Right kidney (tissue), 1 donor: ENCODE data around the gene HDAC4.

Source experiments
- DNase-seq: peaks from one replicate; pipeline ENCODE4 v3.0.0-alpha.2; 2016

HDAC4 gene

DNA sequence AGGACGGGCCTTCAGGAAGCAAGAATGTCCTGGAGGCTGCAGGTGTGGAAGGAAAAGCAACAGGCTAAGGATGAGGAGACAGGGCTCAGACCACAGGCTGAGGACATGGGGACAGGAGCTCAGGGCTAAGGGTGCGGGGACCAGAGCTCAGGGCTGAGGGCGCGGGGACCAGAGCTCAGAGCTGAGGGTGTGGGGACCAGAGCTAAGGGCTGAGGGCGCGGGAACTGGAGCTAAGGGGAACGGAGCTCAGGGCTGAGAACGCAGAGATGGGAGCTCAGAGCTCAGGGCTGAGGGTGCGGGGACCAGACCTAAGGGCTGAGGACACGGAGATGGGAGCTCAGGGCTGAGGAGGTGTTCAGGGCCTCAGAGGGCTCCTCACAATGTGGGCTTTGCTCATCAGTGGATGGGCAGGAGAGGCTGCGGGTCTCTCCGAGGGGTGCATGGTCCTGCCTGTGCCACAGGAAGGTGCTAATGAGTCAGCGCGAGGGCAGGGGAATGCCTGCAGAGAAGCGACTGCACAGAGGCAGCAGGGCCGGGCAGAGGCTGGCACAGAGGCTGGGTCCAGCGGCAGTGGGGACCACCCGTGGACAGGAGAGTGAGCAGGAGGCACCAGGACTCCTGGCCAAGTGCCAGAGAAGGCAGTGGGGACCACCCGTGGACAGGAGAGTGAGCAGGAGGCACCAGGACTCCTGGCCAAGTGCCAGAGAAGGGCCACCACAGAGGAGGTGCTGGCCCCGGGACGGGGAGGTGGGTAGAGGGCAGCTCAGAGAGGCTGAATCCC is 281.3 kb downstream of the HDAC4 start:
- no peak for DNase-seq

DNA sequence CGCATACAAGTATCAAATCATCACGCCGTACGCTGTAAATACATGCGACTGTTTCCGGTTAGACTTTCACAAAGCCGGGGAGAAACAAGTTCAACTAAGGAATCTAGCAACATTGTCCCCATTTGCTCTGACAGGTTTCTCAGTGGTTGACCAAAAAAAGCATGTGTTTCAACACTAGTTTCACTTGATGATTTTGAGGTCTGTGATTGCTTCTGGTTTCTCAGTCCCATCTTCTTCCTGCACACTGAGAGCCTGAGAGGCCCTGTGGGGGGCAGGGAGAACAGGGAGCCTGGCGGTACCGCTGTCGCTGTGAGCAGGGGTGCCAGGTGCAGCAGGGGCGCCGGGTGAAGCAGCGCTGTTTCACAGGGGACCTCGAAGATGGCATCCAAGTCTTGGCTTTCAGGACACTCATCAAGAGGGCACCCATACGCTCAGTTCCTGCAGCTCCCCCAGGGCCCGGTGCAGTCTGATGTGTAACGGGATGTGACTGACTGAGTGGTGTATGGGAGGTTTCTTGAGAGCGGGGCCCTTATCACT is 282.1 kb downstream of the HDAC4 start:
- no peak for DNase-seq

DNA sequence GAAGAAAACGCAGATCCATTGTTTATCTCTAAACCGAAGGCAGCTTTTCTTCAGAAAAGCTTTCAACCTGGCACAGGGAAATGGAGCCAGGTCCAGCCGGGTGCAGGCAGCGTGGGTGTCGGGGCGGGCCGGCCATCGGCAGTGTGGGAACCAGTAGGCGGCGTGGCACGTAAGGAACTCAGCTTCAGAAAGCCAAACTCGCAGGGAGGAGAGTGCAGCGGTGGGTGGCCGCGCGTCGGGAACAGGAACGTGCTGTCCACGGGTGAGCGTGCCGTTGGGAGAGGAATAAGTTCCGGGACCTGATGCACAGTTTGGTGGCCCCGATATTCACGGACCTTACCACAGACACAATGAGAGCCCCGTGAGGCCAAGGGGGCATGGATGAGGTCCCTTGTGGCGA is 282.6 kb downstream of the HDAC4 start:
- no peak for DNase-seq

DNA sequence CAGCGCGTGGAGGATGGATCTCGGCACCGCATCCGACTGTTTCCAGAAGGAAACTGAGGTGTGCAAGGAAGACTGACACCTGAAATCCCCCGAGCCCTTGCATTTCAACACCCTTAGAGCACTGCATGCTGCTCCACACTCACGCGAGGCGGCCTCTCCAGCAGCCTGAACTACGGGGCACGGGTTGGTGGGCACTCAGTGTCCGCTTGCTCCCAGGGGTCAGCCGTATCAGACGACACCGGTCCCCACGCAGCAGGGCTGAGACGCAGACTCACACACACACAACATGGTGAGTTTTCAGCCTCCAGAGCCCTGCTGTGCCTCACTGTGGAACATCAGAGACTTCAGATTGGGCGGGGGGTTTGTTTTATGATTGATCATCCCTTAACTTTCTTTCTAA is 283.0 kb downstream of the HDAC4 start:
- no peak for DNase-seq

DNA sequence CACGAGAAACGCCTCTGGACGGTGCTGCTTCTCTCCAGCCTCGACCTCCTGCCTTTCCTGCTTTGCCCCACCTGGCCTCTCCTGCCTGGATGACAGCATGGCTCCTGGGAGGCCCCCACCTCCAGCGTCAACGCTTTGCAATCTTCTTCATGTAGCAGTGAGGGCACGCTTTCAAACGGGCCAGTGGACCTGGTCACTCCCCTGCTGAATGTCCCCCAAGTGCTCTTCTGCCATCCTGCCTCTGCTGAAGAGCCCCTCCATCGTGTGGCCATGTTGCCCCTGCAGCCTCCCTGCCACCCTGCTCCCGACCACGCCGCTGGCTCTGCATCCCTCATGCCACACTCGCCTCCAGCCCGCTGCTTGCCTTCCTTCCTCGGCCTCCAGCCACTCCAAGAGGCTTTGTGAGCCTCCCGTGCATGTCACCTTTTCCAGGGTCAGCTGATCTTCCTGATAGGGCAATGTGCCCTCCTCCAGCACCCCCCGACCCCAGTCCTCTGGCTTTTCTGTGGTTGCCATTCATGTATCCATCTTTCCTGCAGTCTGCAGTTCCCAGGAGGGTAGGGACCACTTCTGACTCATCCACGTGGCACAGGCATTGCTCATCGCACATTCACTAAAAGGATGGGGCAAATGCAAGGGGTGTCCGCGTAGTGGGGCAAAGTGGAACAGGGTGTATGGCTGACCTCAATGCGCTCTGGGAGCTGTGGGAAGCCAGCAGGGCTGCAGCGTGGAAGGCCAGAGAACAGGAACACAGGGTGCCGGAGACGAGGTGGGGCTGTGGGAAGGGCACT is 284.2 kb downstream of the HDAC4 start:
- no peak for DNase-seq

DNA sequence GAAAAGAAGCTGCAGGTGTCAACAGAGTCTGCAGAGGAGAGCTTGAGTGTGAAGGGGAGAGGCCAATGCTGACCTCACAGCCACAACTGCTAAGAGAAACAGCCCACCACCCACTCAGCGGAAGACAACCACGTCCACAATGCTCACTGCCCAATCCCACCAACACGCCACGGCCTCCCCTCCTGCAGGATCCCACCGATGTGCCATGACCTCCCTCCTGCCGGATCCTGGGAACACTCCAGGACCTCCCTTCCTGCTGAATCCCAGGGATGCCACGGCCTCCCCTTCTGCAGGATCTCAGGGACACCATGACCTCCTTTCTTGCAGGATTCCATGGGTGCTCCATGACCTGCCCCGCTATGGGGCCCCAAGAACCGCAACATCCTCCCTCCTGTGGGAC is 285.2 kb downstream of the HDAC4 start:
- no peak for DNase-seq

DNA sequence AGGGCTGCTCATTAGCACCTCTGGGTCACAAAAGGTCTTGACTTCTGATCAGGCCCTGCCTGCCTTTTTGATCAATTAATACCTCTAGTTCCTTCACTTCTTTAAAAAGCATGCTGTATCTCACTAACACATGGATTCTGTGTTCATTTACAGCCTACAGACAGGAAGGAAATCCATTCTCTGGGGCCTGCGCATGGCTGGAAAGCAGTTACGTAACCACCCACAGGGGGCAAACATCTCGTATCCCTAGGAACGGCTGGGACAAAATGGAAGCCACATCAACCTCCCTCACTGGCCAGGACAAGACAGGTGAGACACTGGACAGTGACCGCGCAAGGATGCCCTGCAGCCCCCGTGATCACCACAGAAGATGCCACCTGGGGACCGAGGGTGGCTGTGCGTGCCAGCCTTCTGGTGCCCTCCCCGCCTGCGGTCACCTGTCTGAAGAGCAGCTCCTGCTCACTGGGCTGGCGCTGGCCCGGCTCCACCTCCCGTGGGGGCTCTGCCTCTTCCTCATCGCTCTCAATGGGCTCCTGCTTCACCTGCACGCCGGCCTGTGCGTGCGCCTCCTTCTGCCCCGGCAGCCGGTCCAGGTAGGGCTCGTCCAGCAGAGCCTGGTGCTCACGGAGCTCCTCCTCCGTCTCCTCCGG is 286.1 kb downstream of the HDAC4 start:
- no peak for DNase-seq

DNA sequence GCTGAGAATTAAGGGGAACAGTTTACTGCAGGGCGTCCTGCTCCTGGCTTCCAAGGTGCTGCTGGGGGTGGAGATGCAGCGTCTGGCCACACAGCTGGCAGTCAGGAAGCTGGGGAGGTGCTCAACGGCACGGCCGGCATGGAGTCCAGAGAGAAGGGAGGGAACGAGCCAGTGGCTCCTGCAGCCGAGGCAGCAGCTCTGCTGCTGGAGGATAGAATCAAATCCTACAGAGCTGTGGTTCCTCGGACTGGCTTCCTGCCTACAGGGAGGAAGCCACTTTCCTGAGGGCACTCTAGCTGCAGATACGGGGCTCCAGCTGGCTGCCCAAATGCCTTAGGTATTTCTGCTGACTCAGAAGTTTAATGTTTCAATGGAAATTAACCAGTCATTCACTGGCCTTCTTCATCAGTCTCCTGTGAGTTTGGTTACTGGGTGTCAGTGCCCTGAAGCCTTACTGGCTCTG is 286.7 kb downstream of the HDAC4 start:
- no peak for DNase-seq

DNA sequence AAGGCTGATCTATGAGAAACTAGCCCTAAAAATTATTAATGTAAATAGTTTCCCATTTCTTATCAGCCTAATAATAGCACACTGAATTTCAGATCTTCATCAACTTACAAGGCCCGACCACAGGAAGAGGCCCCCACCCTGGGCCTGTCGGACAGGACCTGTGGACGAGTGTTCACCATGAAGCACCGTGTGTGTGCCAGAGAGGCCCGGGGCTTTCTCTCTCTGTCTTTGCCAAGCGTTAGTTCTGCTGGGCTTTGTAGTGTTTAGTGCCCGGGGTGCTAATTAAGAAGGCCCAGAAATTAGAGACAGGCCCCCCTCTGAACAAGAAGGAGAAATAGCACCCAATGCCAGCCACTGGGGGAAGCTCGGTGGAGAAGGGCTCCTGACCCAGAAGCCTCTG is 287.2 kb downstream of the HDAC4 start:
- DNase-seq = no peak

DNA sequence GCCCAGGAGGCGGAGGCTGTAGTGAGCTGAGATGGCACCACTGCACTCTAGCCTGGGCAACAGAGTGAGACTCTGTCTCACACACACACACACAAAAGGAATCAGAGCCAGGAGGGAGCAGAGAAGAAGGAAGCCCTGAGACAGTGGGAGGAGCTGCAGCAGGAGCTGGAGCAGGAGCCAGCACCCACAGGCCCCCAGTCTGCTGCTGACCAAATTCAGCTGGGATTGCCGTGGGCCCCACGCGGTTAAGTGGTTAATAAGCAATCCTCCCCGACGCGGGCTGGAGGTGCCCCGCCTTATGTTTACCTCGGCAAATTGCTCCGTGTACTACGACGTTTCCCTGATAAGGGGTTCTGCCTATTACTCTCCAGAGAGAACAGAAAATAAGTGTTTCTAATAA is 287.6 kb downstream of the HDAC4 start:
- no peak for DNase-seq

DNA sequence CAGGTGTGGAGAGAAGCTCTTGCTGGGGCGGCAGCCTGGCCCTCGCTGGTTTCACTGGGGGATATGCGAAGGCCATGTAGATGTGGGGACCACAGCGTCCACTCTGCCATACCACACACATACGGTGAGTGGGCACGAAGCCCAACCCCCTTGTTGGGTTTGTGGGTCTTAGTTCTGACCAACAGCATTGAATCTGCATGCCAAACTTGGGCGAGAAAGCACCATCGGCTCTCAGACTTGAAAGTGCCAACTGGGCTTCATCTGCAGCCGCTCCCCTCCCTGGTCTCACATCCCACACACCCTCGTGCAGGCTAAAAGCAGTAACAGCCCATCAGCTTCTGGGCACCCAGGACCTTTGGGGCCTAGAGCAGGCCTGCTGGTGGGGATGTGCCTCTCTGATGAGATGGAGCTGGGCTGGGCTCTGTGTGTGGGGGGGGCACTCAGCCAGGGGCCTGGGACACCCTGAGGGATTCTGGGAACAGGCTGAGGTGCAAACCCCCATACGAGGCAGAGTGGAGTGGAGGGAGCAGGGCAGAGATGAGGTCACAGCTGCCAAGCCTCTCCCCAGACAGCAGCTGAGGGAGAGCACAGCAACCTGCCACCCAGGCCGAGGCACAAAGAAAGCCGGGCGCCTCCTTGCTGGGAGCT is 288.6 kb downstream of the HDAC4 start:
- no peak for DNase-seq

DNA sequence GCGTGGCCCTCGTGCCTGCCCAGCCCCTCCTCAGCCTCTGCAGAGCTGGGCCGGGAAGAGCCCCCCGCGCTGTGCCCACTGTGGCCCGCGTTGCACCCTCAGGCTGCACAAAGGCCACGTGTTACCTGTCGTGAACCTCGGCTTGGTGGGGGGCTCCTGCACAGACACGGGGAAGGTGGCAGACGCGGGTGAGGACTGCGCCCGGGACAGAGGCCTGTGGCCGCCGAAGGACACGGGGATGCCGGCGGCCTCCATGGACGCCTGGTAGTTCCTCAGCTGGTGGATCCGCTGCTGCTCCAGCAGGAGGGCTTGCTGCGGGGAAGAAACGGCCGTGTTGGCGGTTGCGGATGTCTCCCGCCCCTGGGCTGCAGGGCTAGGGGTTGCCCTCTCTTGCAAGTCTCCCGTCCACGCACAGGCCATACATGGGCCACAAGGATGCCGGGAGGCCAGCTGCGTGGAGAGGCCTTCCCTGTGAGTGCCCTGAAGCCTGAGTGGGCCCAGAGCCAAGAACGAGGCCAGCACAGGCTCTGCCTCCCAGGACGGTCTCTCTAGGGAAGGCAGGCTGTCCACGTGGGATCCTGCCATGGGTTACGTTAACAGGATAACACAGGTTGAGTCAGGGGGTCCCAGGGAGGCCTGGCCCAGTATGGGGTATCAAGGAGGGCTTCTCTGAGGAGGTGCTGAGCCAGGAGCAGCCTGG is 289.3 kb downstream of the HDAC4 start:
- no peak for DNase-seq

DNA sequence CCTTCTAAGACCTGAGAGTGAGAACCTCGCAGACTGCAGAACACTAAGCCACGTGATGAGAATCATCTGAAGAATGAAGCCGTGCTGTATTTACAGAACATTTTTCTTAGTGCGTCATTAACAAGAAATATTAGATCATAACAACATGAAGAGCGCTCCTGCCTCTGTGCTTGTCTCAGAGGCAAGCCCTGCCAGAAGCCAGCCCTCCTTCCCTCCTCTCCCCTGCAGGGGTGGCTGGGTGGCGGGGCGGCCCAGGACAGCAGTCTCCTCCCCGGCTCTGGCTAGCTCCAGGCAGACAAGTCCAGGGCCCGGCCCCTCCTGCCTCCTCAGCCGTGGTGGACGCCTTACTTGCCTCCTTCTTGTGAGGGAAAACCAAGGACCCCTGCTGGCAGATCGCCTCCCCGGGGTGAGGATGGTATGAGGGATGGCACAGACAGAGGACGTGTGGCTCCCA is 290.2 kb downstream of the HDAC4 start:
- no peak for DNase-seq

DNA sequence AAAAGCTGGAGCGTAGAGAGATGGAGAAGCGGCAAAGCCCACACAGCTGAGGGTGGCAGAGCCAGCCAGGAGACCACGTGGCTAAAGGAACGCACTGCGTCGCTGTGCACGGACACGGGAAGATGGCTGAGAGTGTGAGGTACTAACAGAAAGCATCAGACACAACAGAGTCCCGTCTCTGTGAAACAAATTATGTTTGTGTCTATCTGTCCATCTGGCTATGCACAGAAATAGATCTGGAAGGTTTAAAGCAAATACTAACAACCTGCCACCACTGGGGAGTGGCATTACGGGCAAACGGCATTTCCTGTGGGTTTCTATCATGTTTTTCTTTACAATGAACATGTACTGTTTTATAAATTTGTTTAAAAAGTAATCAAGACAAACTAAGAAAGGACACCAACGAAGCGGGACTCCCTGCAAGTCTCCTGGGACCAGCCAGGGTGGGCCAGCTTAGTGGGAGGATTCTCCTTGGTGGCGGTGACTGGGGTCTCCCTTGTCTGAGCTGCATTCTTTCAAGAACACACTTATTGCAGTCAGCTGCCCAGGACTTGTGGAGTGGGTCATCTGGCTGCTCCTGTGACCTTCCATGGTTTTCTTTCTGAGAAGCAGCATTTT is 290.8 kb downstream of the HDAC4 start:
- DNase-seq = no peak

DNA sequence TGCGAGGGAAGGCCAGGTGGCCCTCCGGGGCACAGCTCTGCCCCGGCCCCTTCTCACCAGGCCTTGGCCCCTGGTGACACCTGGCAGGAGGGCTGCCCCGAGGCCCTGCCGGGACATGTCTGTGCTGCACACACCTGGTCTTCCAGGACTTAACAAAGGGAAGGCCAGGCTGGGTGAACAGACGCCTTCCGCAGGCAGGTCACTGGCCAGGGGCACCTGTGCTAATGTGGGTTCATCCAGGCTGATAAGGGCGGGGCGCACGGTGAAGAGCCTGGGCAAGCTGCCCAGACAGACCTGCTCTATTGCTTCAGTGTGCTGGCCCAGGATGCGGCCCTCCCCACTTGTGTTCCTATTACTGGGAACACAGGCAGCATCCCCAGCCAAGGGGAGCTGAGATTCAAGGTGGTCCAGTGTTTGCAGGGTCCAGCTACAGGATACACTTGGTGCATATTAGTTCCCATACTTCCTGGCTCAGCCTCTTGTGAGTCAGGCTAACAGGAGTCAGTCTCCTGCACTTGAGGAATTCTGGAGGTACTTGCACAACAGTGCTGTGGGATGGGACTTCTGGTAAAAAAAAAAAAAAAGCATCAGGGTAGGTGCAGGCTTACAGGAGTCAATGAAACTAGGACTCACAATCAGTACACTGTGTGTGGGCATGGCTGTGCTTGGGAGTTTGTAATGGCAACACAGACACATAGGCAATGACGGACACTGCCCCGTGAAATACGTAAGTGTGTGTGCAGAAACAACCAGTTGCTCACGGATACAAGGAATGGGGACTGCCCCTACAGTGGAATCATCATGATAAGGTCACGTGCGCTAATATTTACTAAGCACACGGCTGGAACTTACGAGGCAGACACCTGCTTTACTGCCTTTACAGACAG is 291.5 kb downstream of the HDAC4 start:
- no peak for DNase-seq

DNA sequence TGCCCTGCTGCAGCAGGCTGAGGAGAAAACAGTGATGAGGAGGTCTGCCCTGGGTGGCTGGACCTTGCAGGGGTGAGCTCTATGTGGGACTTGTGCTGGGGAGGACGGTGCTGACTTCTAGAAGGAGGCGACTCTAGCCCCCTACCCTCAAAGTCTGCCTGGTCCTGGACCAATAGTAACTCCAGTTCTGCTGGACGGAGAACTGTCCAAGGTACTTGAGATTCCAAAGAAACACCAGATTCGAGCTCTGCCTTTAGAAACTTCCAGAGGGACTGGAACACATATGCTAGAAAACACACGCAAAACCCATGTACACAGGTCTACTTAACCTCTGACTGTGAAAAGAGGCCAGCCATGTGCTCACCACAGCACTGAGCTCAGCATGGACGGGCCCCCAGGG is 292.4 kb downstream of the HDAC4 start:
- no peak for DNase-seq

DNA sequence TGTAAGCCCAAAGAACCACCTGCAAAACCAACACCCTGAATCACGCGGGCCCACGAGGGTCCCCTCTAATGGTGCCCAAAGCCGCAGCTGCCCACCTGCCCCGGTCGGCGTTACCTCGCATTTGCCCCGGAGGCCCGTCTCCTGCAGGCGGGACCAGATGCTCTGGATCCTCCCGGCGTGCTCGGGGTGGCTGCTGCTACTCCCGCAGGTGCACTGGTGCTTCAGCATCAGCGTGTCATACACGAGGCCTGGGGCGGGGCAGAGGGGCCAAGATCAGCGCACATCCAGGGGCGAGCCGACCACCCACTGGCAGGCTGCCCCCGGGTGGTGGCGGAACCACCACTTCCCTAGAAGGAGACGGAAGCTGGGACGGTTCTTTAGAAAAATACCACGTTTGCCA is 292.9 kb downstream of the HDAC4 start:
- no peak for DNase-seq

DNA sequence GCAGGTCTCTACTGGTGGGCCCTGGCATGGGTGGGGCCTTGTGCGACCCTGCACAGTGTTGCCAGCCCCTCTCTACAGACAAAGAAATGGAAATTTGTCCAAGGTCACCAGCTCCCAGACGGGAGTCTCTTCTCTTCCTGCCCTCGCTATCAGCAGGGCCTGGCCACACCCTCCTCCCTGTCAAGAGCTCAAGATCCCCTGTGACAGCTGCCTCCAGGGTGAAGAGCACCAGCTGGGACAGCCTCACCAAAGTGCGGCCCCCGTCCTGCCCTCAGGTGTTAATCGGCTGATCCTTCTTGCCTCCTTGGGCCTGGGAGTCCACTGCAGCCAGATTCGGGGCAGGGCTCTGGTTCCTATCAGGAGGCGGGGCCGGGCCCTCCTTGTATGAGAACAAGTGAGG is 293.9 kb downstream of the HDAC4 start:
- no peak for DNase-seq

DNA sequence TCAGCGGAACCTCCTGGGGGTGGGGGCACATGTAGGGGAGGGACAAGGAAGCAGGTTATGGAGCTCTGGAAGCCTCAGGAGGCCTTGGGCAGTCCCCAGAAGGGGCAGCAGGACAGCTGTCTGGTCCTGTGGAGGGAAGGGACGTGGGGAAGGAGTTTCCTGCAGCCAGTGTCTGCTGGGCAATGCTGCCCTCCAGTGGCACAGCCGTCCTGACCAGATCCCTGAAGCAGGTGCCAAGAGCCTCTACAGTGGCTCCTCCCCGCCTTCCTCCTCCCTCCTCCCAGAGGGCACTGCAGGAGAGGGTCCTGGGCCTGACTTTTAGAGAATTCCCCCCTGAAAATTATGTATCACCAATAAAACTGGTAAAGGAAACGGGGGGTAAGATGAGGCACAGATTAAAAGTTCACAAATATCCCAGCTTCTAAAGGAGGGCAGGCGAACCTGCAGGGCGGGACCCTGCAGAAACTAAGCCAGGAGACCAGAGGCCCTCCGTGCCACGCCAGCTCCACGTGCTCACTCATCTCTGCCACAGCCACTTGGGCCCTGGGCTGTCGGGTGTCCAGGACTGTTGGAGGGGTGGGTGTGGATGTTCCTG is 294.4 kb downstream of the HDAC4 start:
- DNase-seq = no peak

DNA sequence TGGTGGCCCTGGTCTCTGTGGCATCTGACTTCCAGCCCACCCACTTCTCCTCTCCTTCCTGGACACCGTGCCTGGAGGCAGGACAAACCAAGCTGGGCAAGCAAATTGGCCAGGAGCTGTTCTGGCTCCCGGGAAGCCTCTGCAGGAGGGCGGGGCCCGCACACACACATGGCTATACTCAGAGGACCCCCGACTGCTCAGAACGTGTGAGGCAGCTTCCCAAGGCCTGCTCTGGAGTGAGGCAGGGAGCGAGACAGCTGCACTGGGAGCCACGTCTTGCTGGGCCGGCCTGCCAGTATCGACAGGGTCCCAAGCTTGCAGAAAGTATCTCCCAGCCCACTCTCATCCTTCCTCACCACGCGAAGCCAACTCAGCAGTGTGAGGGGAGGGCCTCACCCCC is 295.6 kb downstream of the HDAC4 start:
- no peak for DNase-seq
